Measurements from ENCODE around the gene BAG2.

- no peak for TF ChIP-seq CTCF (conservative IDR thresholded peaks at IDR 0.05)
- no peak for TF ChIP-seq ZFX (IDR thresholded peaks at IDR 0.05)
Observed at GRCh38 chr6:57147401-57147800, 24.7 kb upstream of the BAG2 start.
